ENCODE measurements around the gene GIT2.
"Not testable (repeated sequence)": the region's sequence is repeated elsewhere in the genome, so short reads cannot be mapped to it uniquely, and the experiment has no call there.

The GIT2 gene

DNA sequence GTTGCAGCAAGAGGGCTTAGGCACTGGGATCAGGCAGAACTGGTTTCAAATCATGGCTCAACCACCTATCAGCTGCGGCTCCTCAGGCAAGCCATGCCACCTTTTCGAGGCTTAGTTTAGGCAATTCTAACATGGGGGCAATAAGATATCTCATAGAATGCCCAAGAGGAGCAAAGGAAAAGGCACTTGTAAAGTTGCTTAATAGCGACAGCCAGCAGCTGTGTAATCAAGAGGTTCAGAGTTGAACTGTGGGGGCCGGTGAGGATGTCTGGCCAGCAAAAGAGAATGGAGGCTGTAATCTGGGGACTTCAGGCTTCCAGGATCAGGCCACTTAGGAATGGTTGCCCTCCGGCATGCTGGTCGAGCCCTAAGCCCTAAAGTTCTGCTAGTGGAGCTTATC is 99.1 kb downstream of the GIT2 start:
- in situ Hi-C loops (cut with HindIII; ENCODE audit: low sequenced_read_pairs) = no loop called here

DNA sequence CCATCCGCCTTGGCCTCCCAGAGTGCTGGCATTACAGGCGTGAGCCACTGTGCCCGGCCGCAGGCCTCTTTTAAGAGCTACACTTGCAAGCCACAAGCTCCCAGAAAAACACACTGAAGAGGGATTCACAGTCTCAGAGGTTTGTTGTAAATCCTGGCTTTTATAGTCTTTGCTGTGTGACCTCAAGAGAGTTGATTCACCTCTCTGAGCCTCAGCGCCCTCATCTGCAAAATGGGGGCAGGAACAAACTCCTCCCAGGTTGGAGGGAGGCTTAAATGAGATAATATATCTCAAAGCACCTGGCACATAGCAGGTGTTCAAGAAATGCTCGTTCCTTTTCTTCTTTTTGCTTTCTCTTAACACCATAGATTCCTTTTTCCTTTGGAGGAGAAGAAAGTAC is 100.0 kb downstream of the GIT2 start:
- in situ Hi-C loops (cut with HindIII; ENCODE audit: low sequenced_read_pairs) = no loop called here

DNA sequence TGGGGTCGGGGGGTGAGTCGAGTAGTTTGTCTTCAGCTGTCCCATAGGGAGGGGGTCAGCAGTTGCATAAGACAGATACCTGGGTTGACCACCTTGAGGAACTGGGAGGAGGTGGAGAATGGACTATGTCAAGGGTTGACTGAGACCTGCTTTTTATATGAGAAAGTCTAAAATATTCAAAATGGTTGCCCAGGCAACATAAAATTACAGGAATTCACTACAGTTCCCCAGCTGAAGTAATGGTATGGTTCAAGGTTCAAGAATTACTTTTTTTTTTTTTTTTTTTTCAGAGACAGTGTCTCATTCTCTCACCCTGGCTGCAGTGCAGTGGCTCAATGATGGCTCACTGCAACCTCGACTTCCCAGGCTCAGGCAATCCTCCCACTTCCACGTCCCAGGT is 101.2 kb downstream of the GIT2 start:
- in situ Hi-C loops (cut with HindIII; ENCODE audit: low sequenced_read_pairs) = no loop called here

DNA sequence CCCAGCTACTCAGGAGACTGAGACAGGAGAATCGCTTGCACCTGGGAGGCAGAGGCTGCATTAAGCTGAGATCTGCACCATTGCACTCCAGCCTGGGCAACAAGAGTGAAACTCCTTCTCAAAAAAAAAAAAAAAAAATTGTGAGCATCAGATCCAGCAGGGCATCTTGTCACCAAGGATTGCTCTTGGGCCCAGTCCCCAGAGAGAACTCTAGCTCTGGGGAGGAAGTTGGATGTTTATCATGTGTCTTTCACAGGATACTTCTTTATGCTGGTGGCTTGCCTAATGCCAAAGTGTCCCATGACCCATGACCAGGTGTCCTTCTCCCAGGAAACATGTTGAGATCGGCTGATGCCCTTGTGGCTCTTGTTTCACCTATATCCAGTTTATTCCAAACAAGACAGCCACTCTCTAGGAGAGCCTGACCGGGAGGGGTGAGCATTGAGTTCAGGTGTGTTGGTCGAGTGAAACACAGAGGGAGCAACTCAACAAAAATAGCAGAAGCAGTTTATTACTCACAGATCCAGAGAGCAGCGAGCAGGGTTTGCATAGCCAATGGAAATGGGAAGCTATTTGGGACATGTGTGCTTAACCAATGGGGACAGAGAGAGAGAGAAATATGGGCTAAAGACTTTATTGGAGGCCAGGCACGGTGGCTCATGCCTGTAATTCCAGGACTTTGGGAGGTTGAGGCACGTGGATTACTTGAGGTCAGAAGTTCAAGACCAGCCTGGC is 102.7 kb downstream of the GIT2 start:
- in situ Hi-C loops (cut with HindIII; ENCODE audit: low sequenced_read_pairs) = no loop called here

DNA sequence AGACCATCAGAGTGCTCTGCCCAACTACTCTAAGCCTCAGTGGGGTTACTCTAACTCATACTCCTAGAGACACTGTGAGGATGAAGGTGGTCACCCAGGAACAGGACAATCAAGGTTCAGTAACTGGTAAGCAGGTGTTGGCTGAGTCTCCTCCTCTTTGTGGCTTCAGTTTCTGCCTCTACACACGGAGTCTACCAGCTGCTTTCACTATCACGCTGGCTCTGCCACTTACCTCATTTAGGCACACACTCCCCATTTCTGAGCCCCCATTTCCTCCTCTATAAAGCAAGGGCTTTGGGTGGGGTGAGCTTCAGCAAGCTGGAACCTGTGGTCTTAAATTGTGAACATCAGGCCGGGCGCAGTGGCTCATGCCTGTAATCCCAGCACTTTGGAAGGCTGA is 103.4 kb downstream of the GIT2 start:
- in situ Hi-C loops (cut with HindIII; ENCODE audit: low sequenced_read_pairs) = no loop called here

DNA sequence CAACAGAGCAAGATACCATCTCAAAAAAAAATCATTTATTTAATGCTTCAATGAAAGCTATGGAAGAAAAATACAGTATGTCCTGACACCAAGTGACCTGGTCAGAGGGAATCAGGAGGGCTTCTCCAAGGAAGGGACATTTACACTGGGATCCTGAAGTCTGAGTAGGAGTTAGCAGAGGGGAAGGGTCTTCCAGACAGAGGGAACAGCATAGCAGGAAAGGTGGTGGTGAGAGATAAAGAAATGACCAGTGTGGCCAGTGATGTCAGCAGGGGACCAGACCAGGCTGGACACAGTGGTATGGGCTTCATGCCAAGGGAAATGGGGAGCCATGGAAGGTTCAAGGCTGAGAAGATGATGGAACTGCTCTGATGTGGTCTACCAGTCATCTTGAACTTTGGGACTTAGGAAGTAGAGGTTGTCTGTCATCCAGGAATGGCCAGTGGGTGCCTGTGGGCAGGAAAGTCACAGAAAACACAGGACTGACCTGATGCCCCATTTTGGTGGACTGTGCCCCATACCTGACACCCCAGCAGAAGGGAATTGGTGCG is 103.9 kb downstream of the GIT2 start:
- in situ Hi-C loops (cut with HindIII; ENCODE audit: low sequenced_read_pairs) = no loop called here

DNA sequence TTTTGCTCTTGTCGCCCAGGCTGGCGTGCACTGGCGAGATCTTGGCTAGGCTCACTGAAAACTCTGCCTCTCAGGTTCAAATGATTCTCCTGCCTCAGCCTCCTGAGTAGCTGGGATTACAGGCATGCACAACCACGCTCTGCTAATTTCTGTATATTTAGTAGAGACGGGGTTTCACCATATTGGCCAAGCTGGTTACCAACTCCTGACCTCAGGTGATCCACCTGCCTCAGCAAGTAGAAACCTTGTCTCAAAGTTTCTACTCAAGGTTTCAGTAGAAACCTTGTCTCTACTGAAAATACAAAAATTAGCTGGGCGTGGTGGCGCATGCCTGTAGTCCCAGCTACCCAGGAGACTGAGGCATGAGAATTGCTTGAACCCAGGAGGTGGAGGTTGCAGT is 104.4 kb downstream of the GIT2 start:
- in situ Hi-C loops (cut with HindIII; ENCODE audit: low sequenced_read_pairs) = not testable (repeated sequence)

DNA sequence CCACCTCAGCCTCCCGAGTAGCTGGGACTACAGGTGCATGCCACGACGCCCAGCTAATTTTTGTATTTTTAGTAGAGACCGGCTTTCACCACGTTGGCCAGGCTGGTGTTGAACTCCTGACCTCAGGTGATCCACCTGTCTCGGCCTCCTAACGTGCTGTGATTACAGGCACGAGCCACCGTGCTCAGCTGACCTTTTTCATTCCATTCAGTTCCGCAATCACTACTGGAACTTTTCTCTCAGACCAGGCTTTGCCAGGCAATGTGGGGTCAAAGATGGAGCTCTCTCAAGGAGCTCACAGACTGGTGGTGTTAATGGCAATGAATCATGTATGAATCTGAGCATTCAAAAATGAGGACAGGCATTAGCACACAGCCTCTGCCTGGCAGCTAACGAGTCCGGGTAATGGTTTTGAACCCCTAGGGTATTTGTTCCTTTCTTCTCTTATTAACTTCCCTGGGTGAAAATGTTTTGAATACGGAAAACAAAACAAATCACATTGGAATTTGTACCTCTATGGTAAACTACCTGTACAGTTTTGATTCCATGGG is 105.5 kb downstream of the GIT2 start:
- in situ Hi-C loops (cut with HindIII; ENCODE audit: low sequenced_read_pairs) = no loop called here

DNA sequence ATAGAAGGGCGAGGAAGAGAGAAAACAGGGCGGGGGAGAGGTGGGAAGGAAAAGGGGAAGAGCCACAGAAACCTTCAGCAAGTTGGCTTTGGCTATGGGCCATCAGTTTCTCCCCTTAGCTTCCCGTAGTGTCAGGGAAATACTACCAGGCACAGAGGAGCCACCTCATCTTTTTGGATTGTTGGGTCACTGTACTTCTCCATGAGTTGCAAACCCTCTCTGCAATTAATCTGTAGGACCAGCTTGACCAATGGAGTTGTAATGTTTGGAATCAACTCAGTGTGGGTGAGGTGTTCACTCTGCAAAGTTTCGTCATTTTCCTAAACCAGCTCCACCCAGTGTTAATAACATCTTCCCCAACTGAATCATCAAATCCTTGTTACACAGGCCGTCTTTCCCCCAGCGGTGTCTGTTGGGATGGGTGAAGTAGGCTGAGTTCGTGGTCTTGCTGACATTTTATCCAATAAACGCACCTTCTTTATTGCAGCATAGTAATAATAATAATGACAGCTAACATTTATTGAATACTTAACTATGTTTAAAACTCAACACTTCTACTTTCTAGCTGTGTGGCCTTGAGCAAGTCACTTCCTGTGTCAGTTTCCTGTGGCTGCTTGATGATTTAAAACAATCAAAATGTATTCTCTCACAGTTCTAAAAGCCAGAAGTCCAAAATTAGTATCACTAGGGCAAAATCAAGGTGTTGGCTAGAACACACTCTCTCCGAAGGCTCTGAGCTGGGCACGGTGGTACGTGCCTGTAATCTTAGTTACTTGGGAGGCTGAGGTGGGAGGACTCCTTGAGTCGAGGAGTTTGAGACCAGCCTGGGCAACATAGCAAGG is 107.8 kb downstream of the GIT2 start:
- in situ Hi-C loops (cut with HindIII; ENCODE audit: low sequenced_read_pairs) = no loop called here

DNA sequence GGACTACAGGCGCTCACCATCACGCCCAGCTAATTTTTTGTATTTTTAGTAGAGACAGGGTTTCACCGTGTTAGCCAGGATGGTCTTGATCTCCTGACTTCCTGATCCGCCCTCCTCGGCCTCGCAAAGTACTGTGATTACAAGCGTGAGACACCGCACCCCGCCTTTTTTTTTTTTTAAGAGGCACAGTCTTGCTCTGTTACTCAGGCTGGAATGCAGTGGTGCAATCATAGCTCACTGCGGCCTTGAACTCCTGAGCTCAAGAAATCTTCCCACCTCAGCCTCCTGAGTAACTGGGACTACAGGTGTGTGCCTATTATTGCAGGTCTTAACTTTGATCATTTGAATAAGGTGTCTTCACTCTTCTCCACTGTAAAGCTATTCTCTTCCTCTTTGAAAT is 110.6 kb downstream of the GIT2 start:
- in situ Hi-C loops (cut with HindIII; ENCODE audit: low sequenced_read_pairs) = no loop called here

DNA sequence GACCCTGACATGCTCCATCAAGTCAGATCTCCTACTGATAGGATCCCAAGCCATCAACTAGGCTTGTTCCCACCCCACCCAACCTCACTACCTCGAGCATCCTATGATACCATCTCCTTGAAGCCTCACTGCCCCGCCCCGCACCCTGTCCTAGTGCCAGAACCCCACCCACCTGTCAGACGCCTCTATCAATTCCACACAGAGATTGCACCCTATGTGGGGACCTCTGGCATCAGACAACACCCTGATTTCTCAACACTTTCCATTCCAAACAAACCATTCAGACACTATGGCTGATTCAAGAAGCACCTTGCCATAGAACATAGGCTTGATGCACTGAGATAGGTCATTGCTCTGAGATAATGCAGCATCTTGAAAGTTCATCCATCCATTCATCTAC is 112.7 kb downstream of the GIT2 start:
- in situ Hi-C loops (cut with HindIII; ENCODE audit: low sequenced_read_pairs) = no loop called here

DNA sequence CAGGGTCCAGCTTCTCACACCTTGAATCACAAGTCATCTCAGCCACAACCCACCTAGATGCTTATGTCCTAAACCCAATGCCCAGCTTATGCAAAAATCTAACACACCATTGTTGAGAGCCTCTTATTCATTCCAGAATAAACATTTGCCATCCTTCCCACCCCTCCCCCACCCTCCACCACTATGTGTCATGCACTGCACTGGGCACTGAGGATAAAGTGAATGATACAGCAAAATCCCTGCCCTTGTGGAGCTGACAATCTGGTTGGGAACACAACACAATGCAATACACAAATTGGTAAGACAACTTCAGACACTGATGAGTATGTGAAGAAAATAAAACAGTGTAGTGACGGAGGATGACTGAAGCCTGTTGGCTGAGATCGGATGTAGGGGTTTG is 114.4 kb downstream of the GIT2 start:
- in situ Hi-C loops (cut with HindIII; ENCODE audit: low sequenced_read_pairs) = no loop called here

DNA sequence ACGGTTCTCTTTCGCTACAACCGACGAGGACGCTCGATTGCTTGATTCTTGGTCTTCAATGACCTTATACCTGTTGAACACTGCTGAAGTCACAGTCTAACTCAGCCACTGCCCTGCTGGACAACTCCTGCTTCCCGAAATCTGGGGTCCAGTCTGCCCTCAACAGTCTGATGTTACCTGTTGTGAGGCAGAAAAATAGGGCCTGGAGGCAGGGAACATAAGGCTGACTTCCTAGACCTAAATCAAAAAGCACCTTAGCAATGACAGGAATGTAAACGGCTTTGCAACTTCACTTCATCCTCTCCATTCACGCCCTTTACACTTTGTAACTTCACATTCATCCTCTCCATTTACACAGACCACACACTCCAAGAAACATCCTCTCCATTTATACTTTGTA is 115.2 kb downstream of the GIT2 start:
- in situ Hi-C loops (cut with HindIII; ENCODE audit: low sequenced_read_pairs) = no loop called here

DNA sequence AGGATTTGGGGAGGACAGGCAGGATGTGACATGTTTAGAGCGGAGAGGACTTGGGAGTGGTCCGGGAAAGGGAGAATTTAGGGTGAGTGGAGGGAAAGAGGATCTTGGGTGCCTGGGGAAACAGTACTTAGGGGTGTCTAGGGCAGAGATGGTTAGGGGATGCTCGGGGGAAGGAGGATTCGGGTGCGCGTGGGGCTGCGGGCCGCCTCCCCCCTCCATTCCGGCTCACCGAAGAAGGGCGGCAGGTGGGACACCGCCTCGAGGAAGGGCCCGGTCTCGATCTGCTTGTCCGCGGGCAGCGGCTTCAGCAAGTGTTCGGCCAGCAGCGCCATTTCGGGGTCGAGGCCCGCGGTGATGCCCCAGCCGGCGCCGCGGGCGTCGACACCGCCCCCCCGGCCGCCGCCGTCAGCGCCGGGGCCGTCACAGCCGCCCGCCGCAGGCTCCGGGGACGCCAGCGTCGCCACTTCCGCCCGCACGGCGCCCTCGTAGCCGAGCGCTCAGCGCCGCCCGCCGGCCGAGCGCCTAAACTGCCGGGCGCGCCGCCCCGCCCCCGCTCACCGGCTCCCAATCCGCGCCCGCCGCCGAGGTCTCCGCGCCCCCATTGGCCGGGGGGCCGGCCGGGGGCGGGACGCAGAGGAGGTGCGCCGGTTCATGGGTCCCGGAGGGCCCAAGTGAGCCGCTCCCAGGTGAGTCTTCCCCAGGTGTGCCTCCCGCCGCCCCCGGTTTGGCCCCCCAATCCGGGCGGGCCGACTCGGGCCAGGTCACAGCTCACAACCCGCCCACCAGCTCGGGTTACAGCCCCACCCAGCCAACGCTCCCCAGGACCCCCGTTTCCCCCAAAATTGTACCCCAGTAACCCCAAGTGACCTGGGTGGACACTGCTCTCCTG is 115.9 kb downstream of the GIT2 start, which contains the start of gene GLTP:
Gene GLTP, minus strand, starts transcription at position 499 of the 889 bp plus-strand sequence. Its CDS starts 167 bp downstream, at position 332.
- in situ Hi-C loops (cut with HindIII; ENCODE audit: low sequenced_read_pairs) = no loop called here
